ENCODE measurements around the gene UQCRHL.

UQCRHL gene

DNA sequence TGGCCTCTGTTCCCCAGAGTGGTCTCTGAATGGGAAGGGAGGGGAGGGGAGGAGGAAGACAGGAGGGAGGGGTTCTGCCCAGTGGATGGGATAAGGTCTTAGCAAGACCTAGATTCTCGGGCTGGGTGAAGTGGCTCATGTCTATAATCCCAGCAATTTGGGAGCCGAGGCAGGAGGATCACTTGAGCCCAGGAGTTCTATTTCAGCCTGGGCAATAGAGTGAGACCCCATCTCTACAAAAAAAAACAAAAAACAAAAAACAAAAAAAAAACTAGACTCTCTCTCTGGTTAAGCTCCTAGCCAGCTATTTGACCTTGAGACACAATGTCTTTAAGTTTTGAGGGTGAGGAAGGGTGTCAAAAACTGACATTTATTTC lies 11.4 kb downstream of the UQCRHL start:
- H3K27me3 Mint-ChIP-seq (ENCODE audit: low read depth), result peaks cover 4% of the 10 kb centered on the region
- H3K4me3 Mint-ChIP-seq, result no peak overlapping the region
- no peaks in the 10 kb centered on the region for H3K36me3 Mint-ChIP-seq (ENCODE audit: low read depth)
- no peaks in the 10 kb centered on the region for H3K9me3 Mint-ChIP-seq
- H3K4me1 Mint-ChIP-seq (ENCODE audit: low read depth), result peaks cover 2% of the 10 kb centered on the region
- no peak overlapping the region for H3K27ac Mint-ChIP-seq

DNA sequence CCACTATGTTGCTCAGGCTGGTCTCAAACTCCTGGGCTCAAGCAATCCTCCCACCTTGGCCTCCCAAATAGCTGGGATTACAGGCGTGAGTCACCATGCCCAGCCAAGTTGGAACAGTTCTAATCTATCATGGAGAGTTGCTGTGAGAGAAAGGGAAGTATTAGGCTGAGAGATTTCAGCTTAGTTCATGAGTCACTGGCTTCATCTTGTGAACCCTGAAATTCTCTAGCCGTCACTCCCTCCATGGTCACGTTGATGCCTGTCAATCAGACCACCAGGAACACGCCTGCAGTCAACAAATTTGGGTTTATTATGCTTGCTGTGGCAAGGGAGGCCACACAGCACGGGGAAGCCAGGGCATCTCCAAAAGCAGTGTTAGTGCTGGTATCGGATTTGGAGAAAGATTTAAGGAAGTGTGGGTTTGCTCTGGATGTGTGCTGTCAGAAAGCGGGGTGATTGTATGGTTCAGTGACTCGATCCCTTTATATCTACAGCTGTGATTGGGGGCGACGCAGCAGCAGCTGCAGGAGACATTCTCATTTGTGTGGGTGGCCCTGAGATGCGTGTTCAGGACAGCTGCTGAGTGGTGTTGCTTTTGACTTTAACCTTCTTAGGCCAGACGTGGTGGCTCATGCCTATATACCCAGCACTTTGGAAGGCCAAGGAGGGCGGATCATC lies 18.7 kb downstream of the UQCRHL start:
- no peak overlapping the region for H3K27ac Mint-ChIP-seq
- no peaks in the 10 kb centered on the region for H3K36me3 Mint-ChIP-seq (ENCODE audit: low read depth)
- H3K27me3 Mint-ChIP-seq (ENCODE audit: low read depth), result peaks cover 9% of the 10 kb centered on the region
- H3K4me3 Mint-ChIP-seq, result no peak overlapping the region
- no peaks in the 10 kb centered on the region for H3K9me3 Mint-ChIP-seq
- peaks cover 2% of the 10 kb centered on the region for H3K4me1 Mint-ChIP-seq (ENCODE audit: low read depth)

DNA sequence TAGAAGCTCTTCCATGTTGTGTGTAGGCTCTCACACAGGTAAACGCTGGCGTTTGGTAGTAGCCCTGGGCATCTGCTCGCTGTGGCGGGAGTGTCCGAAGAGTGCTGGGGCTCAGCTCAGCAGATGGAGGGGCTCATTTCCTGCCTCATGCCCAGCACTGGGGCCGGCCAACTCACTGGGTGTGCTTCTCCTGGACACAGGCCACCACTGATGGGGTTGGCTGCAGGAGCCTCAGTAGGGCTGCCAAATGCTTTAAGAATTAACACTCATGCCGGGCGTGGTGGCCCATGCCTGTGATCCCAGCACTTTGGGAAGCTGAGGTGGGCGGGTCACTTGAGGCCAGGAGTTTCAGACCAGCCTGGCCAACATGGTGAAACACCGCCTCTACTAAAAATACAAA lies 20.9 kb downstream of the UQCRHL start:
- peaks cover 5% of the 10 kb centered on the region for H3K27me3 Mint-ChIP-seq (ENCODE audit: low read depth)
- H3K4me3 Mint-ChIP-seq, result no peak overlapping the region
- no peaks in the 10 kb centered on the region for H3K9me3 Mint-ChIP-seq
- no peak overlapping the region for H3K27ac Mint-ChIP-seq
- no peaks in the 10 kb centered on the region for H3K36me3 Mint-ChIP-seq (ENCODE audit: low read depth)
- no peaks in the 10 kb centered on the region for H3K4me1 Mint-ChIP-seq (ENCODE audit: low read depth)

DNA sequence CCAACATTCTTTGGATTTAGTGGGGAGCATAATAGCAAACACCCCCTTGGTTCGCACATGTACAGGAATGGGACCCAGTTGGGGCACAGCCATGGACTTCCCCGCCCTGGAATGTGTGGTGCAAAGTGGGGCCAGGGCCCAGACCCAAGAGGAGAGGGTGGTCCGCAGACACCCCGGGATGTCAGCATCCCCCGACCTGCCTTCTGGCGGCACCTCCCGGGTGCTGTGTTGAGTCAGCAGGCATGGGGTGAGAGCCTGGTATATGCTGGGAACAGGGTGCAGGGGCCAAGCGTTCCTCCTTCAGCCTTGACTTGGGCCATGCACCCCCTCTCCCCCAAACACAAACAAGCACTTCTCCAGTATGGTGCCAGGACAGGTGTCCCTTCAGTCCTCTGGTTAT lies 21.8 kb downstream of the UQCRHL start:
- no peaks in the 10 kb centered on the region for H3K36me3 Mint-ChIP-seq (ENCODE audit: low read depth)
- H3K9me3 Mint-ChIP-seq, result no peaks in the 10 kb centered on the region
- peaks cover 2% of the 10 kb centered on the region for H3K27me3 Mint-ChIP-seq (ENCODE audit: low read depth)
- H3K4me1 Mint-ChIP-seq (ENCODE audit: low read depth), result no peaks in the 10 kb centered on the region
- H3K4me3 Mint-ChIP-seq, result no peak overlapping the region
- no peak overlapping the region for H3K27ac Mint-ChIP-seq

DNA sequence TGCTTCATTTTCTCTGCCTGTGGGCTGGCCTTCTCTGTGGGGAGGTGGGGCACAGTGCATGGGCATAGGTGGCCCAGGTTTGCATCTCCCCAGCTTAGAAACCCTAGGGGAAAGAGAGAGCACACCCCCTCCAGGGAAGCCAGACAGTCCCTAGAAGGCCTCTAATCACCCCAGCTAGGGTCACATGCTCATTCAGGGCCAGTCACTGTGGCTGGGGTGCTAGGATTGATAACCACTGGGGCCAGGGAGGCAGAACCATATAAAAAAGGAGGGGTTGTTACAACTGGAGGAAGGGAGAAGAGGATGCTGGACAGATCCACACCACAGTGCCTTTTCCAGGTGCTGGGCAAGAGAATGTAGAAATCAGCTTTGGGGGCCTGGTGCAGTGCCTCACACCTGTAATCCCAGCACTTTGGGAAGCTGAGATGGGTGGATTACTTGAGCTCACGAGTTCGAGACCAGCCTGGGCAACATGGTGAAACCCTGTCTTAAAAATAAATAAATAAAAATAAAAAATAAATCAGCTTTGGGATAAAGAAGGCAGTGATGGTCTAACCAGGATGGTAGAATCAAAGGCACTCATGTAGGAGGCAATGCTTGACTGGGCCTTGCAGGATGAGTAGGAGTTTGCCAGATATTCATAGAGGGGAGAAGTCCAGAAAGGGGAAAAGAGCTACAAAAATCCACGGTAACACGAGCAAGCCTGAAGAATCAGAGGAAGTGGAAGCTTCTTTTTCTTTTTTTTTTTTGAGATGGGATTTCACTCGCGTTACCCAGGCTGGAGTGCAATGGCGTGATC lies 29.3 kb downstream of the UQCRHL start:
- Mint-ChIP-seq H3K27me3 (ENCODE audit: low read depth) (peaks cover 5% of the 10 kb centered on the region), H3K27ac (no peak overlapping the region), H3K9me3 (no peaks in the 10 kb centered on the region), H3K36me3 (ENCODE audit: low read depth) (no peaks in the 10 kb centered on the region), H3K4me1 (ENCODE audit: low read depth) (no peaks in the 10 kb centered on the region), H3K4me3 (no peak overlapping the region)

DNA sequence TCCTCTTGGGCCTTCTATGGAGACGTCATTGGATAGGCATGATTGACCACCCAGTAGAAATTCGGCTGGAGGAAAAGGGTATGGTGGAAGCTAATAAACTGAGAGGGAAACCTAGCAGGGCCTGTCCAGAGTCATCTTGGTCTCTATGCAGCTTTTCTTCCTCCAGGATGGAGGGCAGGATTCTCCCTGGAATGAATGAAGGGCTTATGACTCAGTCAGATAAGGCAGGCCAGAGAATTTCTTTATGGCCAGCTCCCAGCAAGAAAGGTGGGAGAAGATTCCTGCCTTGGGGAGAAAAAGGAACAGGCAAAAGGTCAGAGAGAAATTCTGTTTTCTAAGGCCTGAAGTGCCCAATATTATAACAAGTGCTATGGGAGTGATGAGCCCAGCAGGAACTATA lies 31.7 kb downstream of the UQCRHL start:
- Mint-ChIP-seq H3K27me3 (ENCODE audit: low read depth) (peaks cover 5% of the 10 kb centered on the region), H3K27ac (no peak overlapping the region), H3K9me3 (no peaks in the 10 kb centered on the region), H3K4me1 (ENCODE audit: low read depth) (no peaks in the 10 kb centered on the region), H3K4me3 (no peak overlapping the region), H3K36me3 (ENCODE audit: low read depth) (no peaks in the 10 kb centered on the region)

DNA sequence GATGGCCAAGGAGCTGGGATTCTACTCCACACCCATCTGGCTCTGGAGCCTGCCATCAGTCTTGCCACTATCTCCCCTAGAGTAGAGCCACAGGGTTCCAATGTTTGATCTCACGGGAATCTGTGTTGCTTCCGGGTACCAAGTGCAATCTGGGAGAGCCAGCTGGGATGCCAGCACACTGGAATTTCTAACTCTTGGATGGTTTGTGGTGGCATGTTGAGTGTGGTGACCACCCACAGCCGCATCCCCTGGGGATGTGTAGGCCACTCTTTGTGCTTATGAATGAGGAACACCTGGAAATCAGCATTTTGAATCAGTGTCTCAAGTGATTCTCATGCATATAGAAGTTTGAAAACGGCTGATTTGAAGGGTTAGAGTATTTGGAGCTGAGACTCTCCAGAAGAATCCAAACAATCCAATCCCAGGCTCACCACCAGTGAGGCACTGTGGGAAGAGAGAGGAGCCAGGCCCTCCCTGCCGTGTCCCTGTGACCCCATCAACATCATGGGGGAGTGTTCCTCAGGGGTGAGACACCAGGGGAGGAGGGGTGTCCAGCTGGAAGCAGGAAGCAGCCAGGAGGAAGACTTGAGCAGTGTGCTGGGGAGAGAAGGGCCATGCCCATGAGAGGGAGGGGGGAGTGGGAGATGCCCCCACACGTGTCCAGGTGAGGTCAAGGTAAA lies 35.5 kb downstream of the UQCRHL start:
- Mint-ChIP-seq H3K4me1 (ENCODE audit: low read depth) (no peaks in the 10 kb centered on the region), H3K27me3 (ENCODE audit: low read depth) (peaks cover 3% of the 10 kb centered on the region), H3K27ac (no peak overlapping the region), H3K4me3 (no peak overlapping the region), H3K36me3 (ENCODE audit: low read depth) (no peaks in the 10 kb centered on the region), H3K9me3 (no peaks in the 10 kb centered on the region)

DNA sequence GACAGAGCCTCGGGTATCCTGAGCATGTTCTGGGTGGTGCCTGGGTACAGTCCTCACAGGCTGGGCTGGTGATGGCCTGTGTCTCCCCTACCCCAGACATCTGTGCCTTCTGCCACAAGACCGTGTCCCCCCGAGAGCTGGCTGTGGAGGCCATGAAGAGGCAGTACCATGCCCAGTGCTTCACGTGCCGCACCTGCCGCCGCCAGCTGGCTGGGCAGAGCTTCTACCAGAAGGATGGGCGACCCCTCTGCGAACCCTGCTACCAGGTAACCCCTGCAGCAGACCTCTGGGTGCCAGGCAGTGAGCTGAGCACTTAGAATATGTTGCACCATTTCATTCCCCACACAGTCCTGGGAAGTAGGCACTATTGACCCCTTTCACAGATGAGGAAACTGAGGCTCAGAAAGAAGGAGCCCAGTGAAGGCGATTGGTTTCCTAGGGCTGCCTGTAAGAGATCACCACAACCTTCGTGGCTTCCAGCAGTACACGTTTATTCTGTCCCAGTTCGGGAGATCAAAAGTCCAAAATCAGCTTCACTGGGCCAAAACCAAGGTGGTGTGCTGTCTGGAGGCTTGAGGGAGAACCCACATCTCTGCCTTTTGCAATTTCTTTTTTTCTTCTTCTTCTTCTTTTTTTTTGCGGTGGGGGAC lies 37.0 kb downstream of the UQCRHL start:
- no peak overlapping the region for H3K4me3 Mint-ChIP-seq
- no peaks in the 10 kb centered on the region for H3K9me3 Mint-ChIP-seq
- peaks cover 3% of the 10 kb centered on the region for H3K27me3 Mint-ChIP-seq (ENCODE audit: low read depth)
- no peaks in the 10 kb centered on the region for H3K4me1 Mint-ChIP-seq (ENCODE audit: low read depth)
- H3K27ac Mint-ChIP-seq, result no peak overlapping the region
- H3K36me3 Mint-ChIP-seq (ENCODE audit: low read depth), result no peaks in the 10 kb centered on the region

DNA sequence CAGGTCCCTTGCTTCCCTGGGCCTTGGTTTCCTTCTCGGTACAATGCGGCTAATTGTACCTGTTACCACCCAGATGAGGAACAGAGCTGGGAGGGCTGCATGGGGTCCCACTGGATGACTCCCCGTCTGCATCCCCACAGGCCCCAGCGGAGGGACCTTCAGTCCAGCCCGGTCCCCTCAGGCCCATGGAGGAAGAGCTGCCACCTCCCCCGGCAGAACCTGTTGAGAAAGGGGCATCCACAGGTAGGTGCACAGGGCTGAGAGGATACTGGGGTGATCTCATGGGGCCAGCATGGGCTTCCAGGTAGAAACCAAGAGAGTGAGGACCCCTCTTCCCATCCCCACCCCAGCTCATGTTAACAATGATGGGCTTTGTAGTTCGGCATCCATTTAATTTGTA lies 39.1 kb downstream of the UQCRHL start:
- H3K4me3 Mint-ChIP-seq, result no peak overlapping the region

DNA sequence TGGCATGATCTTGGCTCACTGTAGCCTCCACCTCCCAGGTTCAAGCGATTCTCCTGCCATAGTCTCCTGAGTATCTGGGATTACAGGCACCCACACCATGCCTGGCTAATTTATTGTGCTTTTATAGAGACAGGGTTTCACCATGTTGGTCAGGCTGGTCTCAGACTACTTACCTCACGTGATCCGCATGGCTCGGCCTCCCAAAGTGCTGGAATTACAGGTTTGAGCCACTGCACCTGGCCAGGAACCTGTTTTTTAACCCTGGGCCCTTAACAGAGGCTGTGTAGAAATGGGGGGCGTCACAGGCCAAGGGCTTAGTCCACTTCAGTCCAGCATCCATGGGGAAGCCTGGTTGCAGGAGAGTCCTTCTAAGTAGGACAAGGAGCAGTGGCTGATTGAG lies 39.5 kb downstream of the UQCRHL start:
- Mint-ChIP-seq H3K4me1 (ENCODE audit: low read depth) (no peaks in the 10 kb centered on the region), H3K36me3 (ENCODE audit: low read depth) (no peaks in the 10 kb centered on the region), H3K27me3 (ENCODE audit: low read depth) (peaks cover 8% of the 10 kb centered on the region), H3K27ac (no peak overlapping the region), H3K4me3 (no peak overlapping the region), H3K9me3 (no peaks in the 10 kb centered on the region)

More for the DNA sequence above, 39.1 kb downstream of the UQCRHL start:
- peaks cover 8% of the 10 kb centered on the region for H3K27me3 Mint-ChIP-seq (ENCODE audit: low read depth)
- H3K4me1 Mint-ChIP-seq (ENCODE audit: low read depth), result no peaks in the 10 kb centered on the region
- H3K9me3 Mint-ChIP-seq, result no peaks in the 10 kb centered on the region
- H3K36me3 Mint-ChIP-seq (ENCODE audit: low read depth), result no peaks in the 10 kb centered on the region
- H3K27ac Mint-ChIP-seq, result no peak overlapping the region

DNA sequence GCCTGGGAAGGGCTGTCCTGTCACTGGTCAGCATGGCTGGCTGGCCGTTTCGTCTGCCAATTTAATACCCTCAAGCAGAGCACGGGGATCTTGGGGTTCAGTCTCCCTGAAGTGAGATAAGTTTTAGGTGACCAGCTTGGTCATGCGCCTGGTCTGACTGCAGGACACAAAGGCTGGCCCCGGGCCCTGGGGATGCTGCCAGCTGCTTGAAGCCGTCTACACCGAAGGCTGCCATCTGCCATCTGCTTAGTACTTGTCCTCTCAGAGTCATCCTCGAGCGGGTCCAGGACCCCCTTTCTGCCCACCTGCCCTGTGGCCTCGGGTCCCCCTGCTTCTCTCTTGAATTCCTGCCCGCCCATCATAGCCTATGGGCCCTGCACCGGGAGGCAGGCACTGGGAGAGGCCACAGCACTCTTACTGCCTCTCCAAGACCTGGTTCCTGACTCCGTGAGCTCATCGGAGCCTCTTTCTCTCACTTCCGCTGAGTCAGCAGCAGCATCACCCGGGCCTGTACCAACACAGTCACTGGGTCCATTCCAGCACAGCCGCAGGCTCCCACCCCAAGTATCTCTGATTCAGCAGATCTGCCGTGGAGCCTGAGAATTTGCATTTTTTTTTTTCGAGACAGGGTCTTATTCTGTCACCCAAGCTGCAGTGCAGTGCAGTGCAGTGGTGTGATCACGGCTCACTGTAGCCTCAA lies 41.8 kb downstream of the UQCRHL start:
- H3K9me3 Mint-ChIP-seq, result no peaks in the 10 kb centered on the region
- H3K36me3 Mint-ChIP-seq (ENCODE audit: low read depth), result no peaks in the 10 kb centered on the region
- no peaks in the 10 kb centered on the region for H3K4me1 Mint-ChIP-seq (ENCODE audit: low read depth)
- no peak overlapping the region for H3K27ac Mint-ChIP-seq
- H3K4me3 Mint-ChIP-seq, result no peak overlapping the region
- H3K27me3 Mint-ChIP-seq (ENCODE audit: low read depth), result peaks cover 27% of the 10 kb centered on the region

DNA sequence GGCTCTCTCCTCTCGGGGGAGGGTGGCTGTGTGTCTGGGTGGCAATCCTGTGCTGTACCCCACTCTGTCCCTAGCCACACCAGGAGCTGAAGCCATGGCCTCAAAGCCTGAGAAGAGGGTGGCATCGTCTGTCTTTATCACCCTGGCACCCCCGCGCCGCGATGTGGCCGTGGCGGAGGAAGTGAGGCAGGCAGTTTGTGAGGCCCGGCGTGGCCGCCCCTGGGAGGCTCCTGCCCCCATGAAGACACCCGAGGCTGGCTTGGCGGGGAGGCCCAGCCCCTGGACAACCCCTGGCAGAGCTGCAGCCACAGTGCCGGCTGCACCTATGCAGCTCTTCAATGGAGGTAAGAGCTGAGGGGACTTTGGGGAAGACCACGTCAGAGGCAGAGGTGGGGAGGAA lies 42.6 kb downstream of the UQCRHL start:
- no peaks in the 10 kb centered on the region for H3K9me3 Mint-ChIP-seq
- peaks cover 34% of the 10 kb centered on the region for H3K27me3 Mint-ChIP-seq (ENCODE audit: low read depth)
- no peak overlapping the region for H3K27ac Mint-ChIP-seq
- no peak overlapping the region for H3K4me3 Mint-ChIP-seq
- no peaks in the 10 kb centered on the region for H3K36me3 Mint-ChIP-seq (ENCODE audit: low read depth)
- no peaks in the 10 kb centered on the region for H3K4me1 Mint-ChIP-seq (ENCODE audit: low read depth)

DNA sequence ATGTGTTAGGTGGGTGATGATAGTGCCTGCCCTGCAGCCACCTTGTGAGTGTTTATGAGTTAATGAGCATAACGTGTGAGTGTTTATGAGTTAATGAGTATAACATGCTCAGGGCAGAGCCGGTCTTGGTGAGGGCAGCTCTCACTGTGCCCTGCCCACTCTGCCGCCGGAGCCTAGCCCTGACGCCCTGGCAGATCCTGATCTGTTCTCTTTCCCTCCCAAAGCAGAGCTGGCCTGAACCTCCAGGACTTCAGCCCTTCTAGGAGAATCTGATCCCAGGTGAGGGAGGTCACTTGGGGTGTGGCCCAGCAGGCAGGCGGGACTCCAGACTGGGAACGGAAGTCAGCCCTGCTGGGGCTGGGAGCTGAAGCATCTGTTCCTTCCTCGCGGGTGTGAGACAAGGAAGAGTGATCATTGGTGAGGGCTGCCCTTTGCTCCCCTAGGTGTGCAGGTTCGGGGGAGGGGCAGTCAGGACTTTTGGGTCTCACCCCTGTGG lies 43.1 kb downstream of the UQCRHL start:
- Mint-ChIP-seq H3K36me3 (ENCODE audit: low read depth) (no peaks in the 10 kb centered on the region), H3K4me3 (no peak overlapping the region), H3K9me3 (no peaks in the 10 kb centered on the region), H3K27ac (no peak overlapping the region), H3K4me1 (ENCODE audit: low read depth) (no peaks in the 10 kb centered on the region), H3K27me3 (ENCODE audit: low read depth) (peaks cover 40% of the 10 kb centered on the region)

DNA sequence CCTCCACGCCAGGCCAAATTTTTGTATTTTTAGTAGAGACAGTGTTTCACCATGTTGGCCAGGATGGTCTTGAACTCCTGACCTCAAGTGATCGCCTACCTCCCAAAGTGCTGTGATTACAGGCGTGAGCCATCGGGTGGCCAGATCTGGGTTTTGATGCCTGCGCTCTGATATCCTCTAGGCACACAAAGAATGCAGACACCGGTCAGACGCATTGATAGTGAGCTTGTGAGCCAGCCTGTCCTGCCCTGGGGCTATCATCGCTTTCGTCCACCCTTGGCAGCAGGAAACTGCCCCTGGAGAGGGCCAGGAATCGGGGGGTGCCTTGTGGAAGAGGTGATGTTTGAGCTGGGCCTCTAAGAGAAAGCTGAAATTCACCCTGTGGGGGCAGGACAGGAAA lies 44.9 kb downstream of the UQCRHL start:
- no peak overlapping the region for H3K4me3 Mint-ChIP-seq
- peaks cover 44% of the 10 kb centered on the region for H3K27me3 Mint-ChIP-seq (ENCODE audit: low read depth)
- peaks cover 3% of the 10 kb centered on the region for H3K4me1 Mint-ChIP-seq (ENCODE audit: low read depth)
- no peak overlapping the region for H3K27ac Mint-ChIP-seq
- H3K36me3 Mint-ChIP-seq (ENCODE audit: low read depth), result no peaks in the 10 kb centered on the region
- H3K9me3 Mint-ChIP-seq, result no peaks in the 10 kb centered on the region

Data from T-helper 1 cell treated with Interleukin-12 subunit alpha and Interleukin-12 subunit beta and Interleukin-4 antibody, amounts not matched to agents 30 μg/mL and 1 μg/mL, for 36 hours (primary cell).